GM18951 (cell line): ENCODE measurements around the gene MTFMT.
"Not testable (repeated sequence)": the region's sequence is repeated elsewhere in the genome, so short reads cannot be mapped to it uniquely, and the experiment has no call there.

Experiments used
- POLR2A ChIP-seq: IDR thresholded peaks from 4 replicates; pipeline ENCODE4 v1.6.1; 2011; ENCODE audit warnings: mild to moderate bottlenecking; ENCODE audit not compliant: insufficient read length, insufficient read depth; ENCODE audit errors: extremely low read depth
- in situ Hi-C: fragments of 300-500 bp; cut with MboI; formaldehyde crosslinking; loops from one replicate; pipeline ENCODE4 v1.12.0; 2022; ENCODE audit warnings: low sequenced_read_pairs, mixed read lengths, inconsistent platforms; ENCODE audit not compliant: unreplicated experiment

Gene MTFMT

GRCh38 chr15:65028921-65029735 lies at the start of gene MTFMT:
Gene MTFMT (minus strand): TSS chr15:65029639. CDS start chr15:65029613, 26 bp downstream.
- peak; percentile 97 for TF ChIP-seq POLR2A
- in situ Hi-C loops, result loop anchor here (25.0 kb wide), 1 partner anchor 258 kb away; the partner anchor contains the start of genes PARP16 and RNU5A-1

GRCh38 chr15:65077981-65078352 lies 48.5 kb upstream of the MTFMT start:
- in situ Hi-C loops, result no loop called here

GRCh38 chr15:65077291-65077980 lies 48.0 kb upstream of the MTFMT start:
- in situ Hi-C loops, result no loop called here
- TF ChIP-seq POLR2A, result no peak

More at GRCh38 chr15:65077981-65078352, 48.5 kb upstream of the MTFMT start:
- TF ChIP-seq POLR2A, result no peak

- in situ Hi-C loops, result no loop called here
- TF ChIP-seq POLR2A, result no peak
Observed at GRCh38 chr15:65076486-65077290, 47.2 kb upstream of the MTFMT start, which contains the start of gene KBTBD13. Gene KBTBD13 (plus strand): TSS chr15:65076746. CDS start chr15:65076816, 70 bp downstream.

GRCh38 chr15:65075607-65076395 lies 46.4 kb upstream of the MTFMT start:
- in situ Hi-C loops, result not testable (repeated sequence)

GRCh38 chr15:65074946-65075345 lies 45.5 kb upstream of the MTFMT start:
- in situ Hi-C loops, result not testable (repeated sequence)

GRCh38 chr15:65072617-65073016 lies 43.2 kb upstream of the MTFMT start:
- TF ChIP-seq POLR2A, result no peak
- in situ Hi-C loops, result no loop called here

GRCh38 chr15:65072027-65072426 lies 42.6 kb upstream of the MTFMT start:
- in situ Hi-C loops, result no loop called here

GRCh38 chr15:65071381-65071811 lies 42.0 kb upstream of the MTFMT start:
- TF ChIP-seq POLR2A, result no peak
- in situ Hi-C loops, result no loop called here

More at GRCh38 chr15:65072027-65072426, 42.6 kb upstream of the MTFMT start:
- TF ChIP-seq POLR2A, result no peak

GRCh38 chr15:65069779-65070546 lies 40.5 kb upstream of the MTFMT start:
- in situ Hi-C loops, result no loop called here
- TF ChIP-seq POLR2A, result no peak

- no peak for TF ChIP-seq POLR2A
- in situ Hi-C loops, result no loop called here
Observed at GRCh38 chr15:65069179-65069578, 39.7 kb upstream of the MTFMT start.

GRCh38 chr15:65068403-65068788 lies 39.0 kb upstream of the MTFMT start:
- no peak for TF ChIP-seq POLR2A
- in situ Hi-C loops, result no loop called here
